Stimulated activated naive CD8-positive, alpha-beta T cell treated with anti-CD3 and anti-CD28 coated beads, Interleukin-15, Interleukin-2, amounts not matched to agents 100 U/mL and 50 U/mL, for 24 hours (primary cell): Measurements from ENCODE around the gene APOOL.
A peak's percentile ranks its signal among the peaks of the same experiment; 100 is the strongest.
"Not testable (repeated sequence)": the region's sequence is repeated elsewhere in the genome, so short reads cannot be mapped to it uniquely, and the experiment has no call there.

Source experiments
- ATAC-seq: fragments of 150-1000 bp; cut with Tn5 transposase; one replicate; pipeline ENCODE4 v1.10.0; 2021
- DNase-seq: peaks from one replicate; pipeline ENCODE4 v3.0.0; 2021

Gene APOOL, protein sequence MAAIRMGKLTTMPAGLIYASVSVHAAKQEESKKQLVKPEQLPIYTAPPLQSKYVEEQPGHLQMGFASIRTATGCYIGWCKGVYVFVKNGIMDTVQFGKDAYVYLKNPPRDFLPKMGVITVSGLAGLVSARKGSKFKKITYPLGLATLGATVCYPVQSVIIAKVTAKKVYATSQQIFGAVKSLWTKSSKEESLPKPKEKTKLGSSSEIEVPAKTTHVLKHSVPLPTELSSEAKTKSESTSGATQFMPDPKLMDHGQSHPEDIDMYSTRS

DNA sequence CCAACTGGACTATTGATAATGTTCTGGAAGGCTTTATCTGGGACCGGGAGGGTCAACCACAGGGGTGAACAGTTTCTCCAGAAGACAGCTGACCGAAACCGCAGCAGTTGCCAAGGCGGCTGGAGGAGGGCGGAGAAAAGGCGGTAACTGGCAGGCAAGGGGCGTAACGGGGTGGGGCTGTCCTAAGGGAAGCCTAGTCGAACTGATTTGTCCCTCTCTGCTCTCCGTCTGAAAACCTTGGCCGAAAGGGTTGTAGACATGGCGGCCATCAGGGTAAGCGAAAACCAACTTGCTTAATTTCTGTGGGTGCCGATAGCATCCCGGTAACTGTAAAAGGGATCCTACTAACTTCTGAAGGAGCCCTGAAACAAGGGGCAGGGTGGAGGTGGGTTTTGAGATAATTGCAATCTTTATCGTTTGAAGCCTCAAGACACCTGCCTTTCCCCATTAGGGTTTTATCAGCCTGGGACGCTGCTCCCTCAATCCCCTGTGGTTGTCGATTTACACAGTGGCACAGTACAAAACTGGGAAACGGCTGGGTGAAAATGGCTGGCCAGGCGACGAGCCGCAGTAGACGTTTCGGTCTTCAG lies at the start of gene APOOL:
Gene APOOL, plus strand, starts transcription at position 223 of the 590 bp plus-strand sequence. Its CDS starts 36 bp downstream, at position 259.
- peak; percentile 96 for ATAC-seq
- peak; percentile 82 for DNase-seq

DNA sequence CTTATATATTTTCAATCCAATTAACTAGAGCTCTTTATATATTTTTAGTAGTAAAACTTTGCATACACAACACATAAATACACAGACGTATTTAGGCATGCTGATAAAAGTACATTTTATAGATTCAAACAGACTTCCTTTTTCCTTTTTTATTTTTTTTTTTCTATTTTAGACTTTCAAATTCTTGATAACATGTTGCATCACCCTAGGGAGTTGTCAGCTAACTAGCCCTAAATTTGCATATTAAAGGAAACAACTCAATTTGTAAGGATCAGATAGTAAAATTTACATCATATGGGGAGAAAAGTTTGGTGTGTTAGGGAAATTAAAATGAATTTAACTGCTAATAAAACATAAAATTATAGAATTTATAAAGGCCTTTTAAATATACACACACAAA lies 47.4 kb upstream of the APOOL start:
- no peak for DNase-seq
- no peak for ATAC-seq

DNA sequence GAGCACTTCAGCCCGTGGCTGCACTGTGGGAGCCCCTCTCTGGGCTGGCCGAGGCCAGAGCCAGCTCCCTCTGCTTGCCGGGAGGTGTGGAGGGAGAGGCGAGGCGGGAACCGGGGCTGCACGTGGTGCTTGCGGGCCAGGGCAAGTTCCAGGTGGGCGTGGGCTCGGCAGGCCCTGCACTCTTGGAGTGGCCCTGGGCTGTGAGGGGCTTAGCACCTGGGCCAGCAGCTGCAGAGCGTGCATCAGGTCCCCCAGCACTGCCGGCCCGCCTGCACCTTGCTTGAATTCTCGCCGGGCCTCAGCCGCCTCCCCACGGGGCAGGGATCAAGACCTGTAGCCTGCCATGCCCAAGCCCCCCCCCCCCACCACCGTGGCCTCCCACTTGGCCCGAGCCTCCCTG lies 28.9 kb upstream of the APOOL start:
- DNase-seq (no peak), ATAC-seq (no peak)

DNA sequence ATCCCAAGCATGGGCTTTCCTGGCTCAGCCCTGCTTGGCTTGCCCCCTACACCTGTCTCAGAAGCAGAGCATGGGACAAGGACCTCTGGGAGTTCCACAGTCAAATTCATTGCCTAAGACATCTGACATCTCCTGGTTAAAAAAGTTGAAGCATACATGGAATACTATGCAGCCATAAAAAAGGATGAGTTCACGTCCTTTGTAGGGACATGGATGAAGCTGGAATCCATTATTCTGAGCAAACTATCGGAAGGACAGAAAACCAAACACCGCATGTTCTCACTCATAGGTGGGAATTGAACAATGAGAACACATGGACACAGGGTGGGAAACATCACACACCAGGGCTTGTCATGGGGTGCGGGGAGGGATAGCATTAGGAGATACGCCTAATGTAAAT lies 11.9 kb upstream of the APOOL start:
- not testable (repeated sequence) for ATAC-seq, DNase-seq

DNA sequence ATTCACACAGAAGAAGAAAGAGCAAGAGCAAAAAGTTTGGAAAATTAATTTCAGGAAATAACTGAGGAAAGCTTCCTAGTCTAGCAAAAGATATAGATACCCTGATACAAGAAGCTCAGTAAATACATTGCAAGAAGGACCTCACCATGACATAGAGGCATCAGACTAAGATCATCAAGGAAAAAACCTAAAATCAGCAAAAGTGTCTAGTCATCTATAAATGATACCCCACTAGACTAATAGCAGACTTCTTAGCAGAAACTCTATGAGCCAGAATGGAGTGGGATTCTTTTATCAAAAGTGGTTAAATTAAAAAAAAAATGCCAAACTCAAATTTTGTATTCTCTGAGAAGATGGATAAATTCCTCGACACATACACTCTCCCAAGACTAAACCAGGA lies 10.5 kb upstream of the APOOL start:
- ATAC-seq (no peak), DNase-seq (no peak)

DNA sequence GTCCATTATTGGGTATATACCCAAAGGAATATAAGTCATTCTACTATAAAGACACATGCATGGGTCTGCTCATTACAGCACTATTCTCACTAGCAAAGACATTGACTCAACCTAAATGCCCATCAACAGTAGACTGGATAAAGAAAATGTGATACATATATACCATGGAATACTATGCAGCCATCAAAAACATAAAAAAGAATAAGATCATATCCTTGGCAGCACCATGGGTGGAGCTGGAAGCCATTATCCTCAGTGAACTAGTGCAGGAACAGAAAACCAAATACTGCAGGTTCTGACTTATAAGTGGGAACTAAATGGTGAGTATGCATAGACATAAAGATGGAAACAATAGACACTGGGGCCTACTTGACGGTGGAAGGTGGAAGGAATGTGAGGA lies 2.3 kb upstream of the APOOL start:
- DNase-seq (no peak), ATAC-seq (no peak)

DNA sequence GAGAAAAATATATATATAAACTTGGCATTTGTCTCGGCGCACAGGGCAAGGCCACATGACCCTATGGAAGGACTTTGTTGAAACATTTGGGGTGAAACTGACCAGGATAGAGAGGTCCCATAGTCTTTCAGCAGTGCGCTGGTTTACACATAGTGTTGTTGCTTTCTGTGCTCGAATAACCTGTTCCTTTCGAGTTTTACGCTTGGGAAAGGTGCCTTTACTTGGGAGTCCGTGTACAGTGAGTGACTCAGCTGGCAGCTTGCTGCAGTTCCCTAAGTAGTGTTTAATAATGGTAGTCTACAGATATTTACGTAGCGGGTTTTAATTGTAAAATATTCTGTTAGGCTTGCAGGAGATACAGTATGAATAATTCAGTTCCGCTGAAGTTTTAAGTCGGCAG lies 578 bp downstream of the APOOL start:
- ATAC-seq (no peak), DNase-seq (no peak)

DNA sequence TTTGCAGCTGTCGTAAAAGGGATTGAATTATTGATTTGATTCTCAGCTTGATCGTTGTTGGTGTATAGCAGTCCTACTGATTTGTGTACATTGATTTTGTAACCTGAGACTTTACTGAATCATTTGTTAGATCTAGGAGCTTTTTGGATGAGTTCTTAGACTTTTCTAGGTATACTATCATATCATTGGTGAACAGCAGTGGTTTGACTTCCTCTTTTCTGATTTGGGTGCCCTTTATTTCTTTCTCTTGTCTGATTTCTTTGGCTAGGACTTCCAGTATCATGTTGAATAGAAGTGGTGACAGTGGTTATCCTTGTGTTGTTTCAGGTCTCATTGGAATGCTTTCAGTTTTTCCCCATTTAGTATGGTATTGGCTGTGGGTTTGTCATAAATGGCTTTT lies 8.4 kb downstream of the APOOL start:
- ATAC-seq (no peak), DNase-seq (no peak)

DNA sequence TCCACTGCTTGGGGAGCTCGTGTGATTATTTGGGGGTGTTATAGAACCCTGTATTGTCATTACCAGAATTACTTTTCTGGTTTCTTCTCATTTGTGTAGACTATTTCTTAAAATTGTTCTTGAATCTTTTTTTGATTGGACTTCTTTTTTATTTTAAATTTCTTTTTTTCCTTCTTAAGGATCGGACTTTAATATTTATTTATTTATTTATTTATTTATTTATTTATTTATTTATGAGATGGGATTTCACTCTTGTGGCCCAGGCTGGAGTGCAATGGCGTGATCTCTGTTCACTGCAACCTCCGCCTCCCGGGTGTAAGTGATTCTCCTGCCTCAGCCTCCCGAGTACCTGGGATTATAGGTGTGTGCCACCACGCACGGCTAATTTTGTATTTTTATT lies 11.7 kb downstream of the APOOL start:
- DNase-seq, ATAC-seq: not testable (repeated sequence)

DNA sequence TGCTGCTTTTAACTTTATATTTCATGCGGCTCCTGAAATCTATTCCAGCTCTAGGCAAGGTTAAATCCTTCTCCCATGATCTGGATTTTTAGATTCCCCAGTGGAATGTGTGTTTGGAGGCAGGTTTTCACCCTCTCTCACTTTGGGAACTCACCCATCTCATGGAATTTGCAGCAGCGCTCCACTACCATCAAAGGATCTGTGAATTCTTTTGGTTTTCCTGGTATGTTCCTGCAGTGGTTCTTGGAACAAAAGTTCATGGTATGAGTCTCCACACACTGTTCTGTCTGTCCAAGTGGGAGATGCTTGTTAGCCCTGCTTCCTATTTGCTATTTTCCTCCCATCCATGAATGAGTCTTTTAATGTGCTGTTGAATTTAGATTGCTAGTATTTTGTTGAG lies 14.0 kb downstream of the APOOL start:
- DNase-seq = no peak

DNA sequence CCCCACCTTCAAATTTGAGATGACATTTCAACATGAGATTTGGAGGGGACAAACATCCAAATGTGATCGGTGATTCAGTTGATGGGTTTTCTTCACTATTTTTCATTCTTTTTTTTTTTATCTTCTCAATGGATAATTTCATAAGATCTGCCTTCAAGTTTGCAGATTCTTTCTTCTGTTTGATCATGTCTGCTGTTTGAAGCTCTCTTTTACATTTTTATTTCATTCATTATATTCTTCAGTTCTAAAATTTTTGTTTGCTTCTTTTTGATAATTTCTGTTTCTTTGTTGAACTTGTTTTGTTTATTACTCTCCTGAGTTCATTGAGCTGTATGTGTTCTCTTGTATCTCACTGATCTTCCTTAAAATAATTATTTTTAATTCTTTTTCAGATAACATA lies 14.8 kb downstream of the APOOL start:
- no peak for DNase-seq
- no peak for ATAC-seq

More for the DNA sequence above, 14.0 kb downstream of the APOOL start:
- ATAC-seq = no peak

DNA sequence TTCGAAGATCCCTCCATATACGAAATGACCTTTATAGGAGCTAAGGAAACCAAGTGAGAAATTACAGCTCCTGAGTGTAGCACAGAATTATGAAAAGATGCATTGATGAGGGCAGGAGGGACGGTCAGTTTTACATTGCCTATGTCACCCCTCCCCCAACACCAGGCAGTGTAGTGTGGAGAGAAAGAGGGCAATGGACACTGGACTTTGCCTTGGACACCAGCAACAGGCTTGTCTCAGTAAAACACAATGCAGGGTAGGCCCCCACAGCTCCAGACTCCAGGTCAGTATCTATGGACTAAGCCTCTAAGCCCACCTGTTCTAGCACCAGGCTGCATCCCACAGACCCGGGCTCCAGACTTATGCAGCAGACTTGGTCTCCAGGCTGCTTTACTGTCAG lies 16.5 kb downstream of the APOOL start:
- ATAC-seq (no peak), DNase-seq (no peak)

DNA sequence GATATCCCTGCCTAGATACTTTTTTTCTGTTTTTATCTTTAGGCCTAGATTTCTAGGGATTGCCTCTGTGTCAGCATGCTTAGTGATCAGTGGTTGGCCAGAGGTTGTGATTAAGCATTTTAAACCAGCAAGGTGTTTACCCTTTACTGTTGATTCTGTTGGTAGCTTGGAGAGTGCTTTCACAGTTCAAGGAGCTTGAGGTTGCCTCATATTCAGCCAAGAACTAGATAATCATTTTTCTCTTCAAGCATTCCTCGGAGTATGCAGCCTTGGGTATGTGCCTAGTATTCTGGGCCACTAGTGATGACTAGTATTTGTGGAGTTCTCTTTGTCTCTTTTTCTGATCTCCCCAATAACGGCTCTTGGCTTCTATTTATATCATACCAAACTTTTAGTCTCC lies 20.4 kb downstream of the APOOL start:
- ATAC-seq (no peak), DNase-seq (no peak)

DNA sequence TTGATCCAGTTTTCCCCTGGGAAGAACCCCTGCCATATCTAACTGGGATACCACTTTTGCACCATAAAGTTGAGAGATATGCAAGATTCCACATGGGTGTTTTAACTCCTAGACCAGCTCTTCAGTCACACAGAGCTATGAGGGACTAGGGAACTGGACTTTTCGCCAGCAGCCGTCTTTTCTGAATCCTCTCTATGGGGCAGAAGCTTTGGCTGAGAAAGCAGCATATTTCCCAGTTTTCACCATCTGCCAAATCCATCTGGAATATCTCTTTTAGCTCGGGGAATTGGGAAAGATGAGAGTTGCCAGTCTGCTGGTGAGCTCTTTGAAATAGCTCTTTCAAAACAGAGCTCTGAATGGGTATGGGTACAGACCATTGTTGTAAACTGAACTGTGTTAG lies 20.9 kb downstream of the APOOL start:
- DNase-seq = no peak
- ATAC-seq = no peak

DNA sequence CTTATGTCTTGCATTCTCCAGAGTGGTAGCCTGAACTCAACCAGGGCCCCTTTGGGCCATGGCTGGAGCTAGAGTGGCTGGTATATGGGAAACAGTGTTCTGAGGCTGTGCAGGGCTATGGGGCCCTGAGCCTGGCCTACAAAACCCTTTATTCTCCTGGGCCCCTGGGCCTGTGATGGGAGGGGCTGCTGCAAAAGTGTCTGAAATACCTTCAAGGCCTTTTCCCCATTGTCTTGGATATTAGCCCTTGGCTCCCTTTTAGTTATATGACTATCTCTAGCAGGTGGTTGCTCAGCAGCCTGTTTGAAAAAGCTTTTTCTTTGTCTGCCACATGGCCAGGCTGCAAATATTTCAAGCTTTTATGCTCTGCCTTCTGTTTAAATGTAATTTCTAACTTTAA lies 22.5 kb downstream of the APOOL start:
- ATAC-seq = no peak
- DNase-seq = no peak

DNA sequence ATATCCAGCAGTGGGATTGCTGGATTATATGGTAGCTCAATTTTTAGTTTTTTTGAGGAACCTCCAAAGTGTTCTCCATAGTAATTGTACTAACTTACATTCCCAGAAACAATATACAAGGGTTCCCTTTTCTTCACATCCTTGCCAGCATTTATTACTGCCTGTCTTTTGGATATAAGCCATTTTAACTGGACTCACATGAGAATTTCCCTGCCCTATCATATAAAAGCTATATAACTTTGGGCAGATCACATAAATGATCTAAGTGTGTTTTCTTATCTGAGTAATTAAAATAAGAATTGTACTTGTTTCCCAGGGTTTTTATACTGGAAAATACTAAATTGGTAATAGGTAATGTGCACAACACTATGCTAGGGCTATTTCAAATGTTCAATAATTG lies 25.4 kb downstream of the APOOL start:
- DNase-seq (no peak), ATAC-seq (no peak)

DNA sequence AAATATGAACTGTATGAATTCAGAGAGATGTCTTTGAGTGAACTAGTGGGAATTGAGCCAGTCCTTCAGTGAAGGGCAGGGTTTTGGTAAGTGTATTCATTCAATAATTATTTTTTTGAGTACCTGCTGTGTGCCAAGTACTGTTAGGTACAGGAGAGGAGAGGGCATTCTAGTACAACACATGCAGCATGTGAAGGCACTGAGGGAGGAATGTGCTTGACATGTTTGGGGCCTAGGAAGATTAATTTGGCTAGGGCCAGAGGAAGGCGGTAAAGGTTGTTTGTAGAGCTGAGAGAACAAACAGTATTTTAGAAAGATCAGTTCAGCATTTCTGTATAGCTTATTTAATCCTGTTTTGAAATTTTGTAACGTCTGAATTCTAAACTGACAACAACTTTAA lies 27.8 kb downstream of the APOOL start:
- ATAC-seq (no peak), DNase-seq (no peak)

DNA sequence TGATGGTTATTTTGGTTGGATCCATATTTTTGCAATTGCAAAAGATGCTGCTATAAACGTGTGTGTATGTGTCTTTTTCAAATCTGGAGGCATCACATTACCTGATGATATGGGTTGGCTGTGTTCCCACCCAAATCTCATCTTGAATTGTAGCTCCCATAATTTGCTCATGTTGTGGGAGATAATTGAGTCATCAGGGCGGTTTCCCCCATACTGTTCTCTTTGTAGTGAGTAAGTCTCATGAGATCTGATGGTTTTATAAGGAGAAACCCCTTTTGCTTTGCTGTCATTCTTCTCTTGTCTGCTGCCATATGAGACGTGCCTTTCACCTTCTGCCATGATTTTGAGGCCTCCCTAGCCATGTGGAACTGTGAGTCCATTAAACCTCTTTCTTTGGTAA lies 33.4 kb downstream of the APOOL start:
- ATAC-seq (no peak), DNase-seq (no peak)

DNA sequence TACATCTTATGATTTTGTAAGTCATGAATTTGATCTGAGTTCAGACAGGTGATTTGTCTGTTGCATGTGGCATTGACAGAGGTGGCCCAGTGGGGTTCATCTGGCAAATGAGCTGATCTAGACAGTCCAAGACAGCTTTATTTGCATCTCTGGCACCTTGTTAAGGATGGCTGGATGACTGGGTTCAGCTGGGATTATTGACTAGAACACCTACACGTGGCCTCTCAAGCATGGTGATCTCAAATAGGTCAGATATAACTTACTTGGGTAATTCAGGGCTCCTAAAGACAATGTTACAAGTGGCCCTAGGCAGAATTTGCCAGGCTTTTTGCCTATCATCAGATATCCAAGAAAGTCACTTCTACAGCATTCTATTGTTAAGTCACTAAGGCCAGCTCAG lies 48.0 kb downstream of the APOOL start:
- no peak for DNase-seq

DNA sequence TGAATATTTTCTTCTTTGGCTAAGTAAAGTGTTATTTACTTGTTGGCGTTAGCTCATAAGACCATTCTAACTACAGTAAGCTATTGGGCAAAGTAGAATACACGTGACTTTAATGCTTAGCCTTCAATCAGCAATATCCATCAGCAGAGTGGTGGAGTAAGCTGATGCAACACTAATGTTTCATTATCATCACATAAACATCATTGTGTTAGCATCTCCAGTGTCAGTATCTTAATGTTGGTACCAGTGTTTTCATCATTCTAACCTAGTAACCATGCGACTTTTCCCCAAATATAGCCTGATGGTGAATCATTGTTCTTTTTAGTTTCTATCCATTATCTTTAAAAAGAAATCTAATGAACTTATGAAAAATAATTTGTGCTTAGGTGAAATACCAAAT lies 48.5 kb downstream of the APOOL start:
- ATAC-seq = peak; percentile 52
- no peak for DNase-seq

More for the DNA sequence above, 48.0 kb downstream of the APOOL start:
- no peak for ATAC-seq

DNA sequence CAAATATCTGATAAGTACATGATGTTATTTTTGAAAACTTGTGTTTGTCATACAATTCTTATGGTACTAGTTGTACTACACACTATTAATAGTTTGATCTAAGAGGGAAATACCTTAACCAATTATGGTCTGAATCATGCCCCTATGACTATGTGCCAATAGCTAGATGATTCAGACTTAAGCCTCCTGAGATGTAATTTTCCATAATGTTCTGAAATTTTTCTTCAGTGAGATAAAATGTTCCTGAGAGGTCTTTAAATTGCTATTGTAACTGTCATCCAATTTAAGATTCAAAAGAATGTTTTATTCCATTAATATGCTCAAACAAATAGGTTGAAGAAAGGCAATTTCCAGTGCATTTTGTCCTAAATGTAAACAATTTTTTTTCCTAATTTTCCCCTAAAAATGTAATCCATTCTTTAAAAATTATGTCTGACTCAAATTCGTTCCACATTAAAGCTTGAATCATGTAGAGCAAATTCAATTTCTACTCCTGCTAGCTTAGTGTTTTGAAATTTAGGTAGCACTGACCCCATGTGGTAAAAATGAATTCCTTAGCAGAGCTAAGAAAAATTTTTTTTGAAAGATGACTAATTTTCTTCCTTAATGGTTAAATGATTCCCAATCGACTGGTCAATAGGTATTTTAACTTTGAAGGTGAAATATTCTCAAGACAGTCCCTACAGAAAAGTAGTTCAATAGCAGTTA lies 49.1 kb downstream of the APOOL start:
- DNase-seq (no peak), ATAC-seq (peak; percentile 89)

DNA sequence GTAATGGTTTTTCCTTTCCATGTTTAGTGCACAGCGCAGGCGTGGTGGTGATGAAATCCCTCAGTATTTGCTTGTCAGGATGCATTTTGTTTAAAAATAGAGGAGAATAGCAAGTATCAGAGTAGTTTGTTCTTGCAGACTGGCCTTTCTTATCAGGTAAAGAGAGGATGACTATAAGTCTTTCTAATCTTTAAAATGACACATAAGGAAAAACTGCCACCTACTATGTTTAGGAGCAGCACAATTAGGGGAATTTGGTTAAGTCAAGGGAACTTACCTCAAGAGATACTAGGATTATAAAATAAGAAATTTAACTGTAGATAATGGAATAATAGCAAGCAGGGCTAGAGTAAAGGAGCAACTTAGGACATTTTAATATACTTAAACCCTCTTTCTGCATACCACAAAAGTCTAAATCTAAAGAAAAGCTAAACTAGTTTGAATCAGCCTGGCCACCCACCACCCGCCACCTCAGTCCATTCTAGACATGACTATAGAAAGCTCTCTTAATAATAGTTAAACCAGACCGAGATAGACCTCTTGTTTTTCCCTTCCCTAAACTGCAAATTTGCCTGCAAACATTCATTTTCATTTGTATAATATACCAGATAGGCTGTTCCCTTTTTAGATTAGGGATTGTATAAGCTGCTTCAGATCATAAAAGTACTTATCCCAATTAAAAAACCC lies 62.0 kb downstream of the APOOL start:
- DNase-seq = no peak
- ATAC-seq = no peak

DNA sequence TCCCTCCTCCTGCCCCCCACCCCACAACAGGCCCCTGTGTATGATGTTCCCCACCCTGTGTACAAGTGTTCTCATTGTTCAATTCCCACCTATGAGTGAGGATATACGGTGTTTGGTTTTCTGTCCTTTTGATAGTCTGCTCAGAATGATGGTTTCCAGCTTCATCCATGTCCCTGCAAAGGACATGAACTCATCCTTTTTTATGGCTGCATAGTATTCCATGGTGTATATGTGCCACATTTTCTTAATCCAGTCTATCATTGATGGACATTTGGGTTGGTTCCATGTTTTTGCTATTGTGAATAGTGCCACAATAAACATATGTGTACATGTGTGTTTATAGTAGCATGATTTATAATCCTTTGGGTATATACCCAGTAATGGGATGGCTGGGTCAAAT lies 73.6 kb downstream of the APOOL start:
- not testable (repeated sequence) for ATAC-seq, DNase-seq
